Upper lobe of left lung (tissue), 4 donors: ENCODE measurements around the gene PLAC1.

Experiments used
- CTCF ChIP-seq, 6 experiments: fragments of 450-650 bp in 4 of 6; fragments of 200-600 bp in 2 of 6; sonication (generic) in 2 of 6; IDR thresholded peaks; one replicate each; pipeline ENCODE4 v1.5.1; 2016 to 2019; ENCODE audit warnings: antibody characterized with exemption in 6 of 6
- POLR2AphosphoS5 ChIP-seq, 2 donors: sonication (generic); formaldehyde crosslinking; IDR thresholded peaks; one replicate each; pipeline ENCODE4 v1.5.1; 2017; ENCODE audit warnings: antibody characterized with exemption in 2 of 2

- TF ChIP-seq CTCF (IDR thresholded peaks at IDR 0.05) (no peak), POLR2AphosphoS5 (IDR thresholded peaks at IDR 0.05) (no peak)
Observed at GRCh38 chrX:134628663-134629062, 29.6 kb downstream of the PLAC1 start.
